ENCODE results near the gene ARFIP2. TPM values are rescaled to one million over a fixed set of nuclear protein-coding genes. Genes with fewer than 3 reads are reported as not detected.

Gene ARFIP2
- total RNA-seq, 1 donor from 2014 or later = 55.2 TPM

DNA sequence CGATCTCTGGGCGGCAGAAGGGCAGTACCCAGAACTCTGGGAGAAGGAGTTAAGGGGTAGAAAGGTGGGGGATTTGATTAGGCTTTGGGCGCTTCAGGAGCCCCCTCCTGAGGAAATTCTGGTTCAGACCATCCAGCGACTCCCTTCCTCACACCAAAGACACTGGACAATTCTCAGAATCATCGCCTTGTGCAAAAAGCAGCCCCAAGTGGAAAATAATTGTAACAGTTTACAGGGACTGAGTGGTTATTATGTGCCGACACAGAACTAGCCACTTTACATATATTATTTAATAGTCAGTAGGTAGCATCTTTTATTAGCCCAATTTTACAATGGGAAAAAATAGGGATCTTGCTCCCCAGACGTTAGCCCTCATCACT is 6.7 kb downstream of the ARFIP2 start:
- H3K4me3 ChIP-seq (ENCODE audit: low read depth, low read length) = peak overlapping the region; percentile 74
- TF ChIP-seq, protein P1, sequence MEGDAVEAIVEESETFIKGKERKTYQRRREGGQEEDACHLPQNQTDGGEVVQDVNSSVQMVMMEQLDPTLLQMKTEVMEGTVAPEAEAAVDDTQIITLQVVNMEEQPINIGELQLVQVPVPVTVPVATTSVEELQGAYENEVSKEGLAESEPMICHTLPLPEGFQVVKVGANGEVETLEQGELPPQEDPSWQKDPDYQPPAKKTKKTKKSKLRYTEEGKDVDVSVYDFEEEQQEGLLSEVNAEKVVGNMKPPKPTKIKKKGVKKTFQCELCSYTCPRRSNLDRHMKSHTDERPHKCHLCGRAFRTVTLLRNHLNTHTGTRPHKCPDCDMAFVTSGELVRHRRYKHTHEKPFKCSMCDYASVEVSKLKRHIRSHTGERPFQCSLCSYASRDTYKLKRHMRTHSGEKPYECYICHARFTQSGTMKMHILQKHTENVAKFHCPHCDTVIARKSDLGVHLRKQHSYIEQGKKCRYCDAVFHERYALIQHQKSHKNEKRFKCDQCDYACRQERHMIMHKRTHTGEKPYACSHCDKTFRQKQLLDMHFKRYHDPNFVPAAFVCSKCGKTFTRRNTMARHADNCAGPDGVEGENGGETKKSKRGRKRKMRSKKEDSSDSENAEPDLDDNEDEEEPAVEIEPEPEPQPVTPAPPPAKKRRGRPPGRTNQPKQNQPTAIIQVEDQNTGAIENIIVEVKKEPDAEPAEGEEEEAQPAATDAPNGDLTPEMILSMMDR (conservative IDR thresholded peaks at IDR 0.05; ENCODE audit: low read depth, low read length) = no peak
- DNase-seq (ENCODE audit: low read depth) = no peak

DNA sequence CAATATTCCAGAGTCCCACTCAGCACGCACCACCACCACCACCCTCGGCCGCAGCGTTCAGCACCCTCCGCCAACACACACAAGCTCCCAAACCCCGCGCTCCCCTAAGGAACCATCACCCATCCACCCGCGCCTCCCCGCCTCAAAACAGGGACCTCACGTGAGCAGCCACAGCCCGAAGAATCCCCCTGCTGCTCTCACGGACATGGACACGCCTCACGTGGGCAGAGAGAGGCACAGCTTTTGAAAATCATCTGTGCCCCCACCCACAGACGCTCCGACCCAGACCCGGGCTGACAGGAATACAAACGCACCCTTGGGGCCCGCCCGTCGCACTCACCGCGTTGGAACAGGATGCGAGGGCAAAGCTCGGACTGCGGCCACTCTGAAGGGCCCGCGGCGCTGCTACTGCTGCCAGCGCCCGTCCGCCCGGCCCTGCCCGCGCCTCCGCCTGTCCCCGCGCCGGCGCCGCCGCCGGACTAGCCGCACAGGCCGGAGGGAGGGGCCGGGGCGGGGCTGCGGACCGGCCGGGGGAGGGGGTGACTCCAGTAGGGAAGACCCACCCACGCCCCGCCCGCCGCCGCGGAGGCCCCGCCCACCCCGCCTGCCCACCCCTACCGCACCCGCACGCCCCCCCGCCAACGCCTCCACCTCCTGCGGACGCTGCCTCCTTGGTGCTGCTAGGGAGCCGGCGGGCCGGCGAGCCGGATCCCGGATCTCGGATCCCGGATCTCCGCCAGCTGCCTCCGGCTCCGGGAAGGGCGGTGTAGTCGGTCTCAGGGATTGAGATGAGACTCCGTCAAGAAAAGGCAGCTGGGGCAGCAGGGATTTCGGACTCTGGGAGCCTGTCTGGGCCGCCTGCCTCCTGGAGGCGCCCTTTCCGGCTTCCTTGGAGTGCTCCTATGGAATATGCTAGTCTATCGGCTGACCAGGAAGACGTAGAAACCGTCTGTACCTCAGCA is 7.4 kb downstream of the ARFIP2 start, which contains the start of gene TRIM3:
TRIM3 (minus strand) TSS at position 491 of the 962 bp plus-strand sequence. CDS start 8,246 bp downstream, outside the sequence.
- DNase-seq (ENCODE audit: low read depth) = peak; percentile 13
- TF ChIP-seq, protein P1 (conservative IDR thresholded peaks at IDR 0.05; ENCODE audit: low read depth, low read length) = peak; percentile 43
- peak within 1 kb of the TSS; percentile 93 for H3K4me3 ChIP-seq (ENCODE audit: low read depth, low read length)

DNA sequence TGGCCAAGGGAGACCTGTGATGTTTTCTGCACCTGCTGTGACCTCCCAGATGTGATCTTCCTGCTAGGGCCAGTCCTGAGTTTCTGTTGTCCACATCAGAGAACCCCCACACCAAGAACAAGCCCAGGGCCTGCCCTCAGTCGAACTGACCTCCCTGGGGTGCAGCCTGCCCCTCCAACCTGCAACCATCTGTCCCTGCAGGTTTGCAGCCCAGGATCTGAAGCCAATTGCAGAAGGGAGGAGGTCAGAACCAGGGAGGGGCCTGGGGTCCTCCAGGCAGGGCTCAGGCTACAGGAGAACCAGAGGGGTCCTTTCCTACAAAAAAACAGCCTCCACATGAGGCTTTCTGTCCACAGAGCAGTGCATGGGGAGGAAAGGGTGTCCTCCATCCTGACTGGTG is 8.2 kb downstream of the ARFIP2 start:
- H3K4me3 ChIP-seq (ENCODE audit: low read depth, low read length) = peak overlapping the region; percentile 93
- TF ChIP-seq, protein P1 (conservative IDR thresholded peaks at IDR 0.05; ENCODE audit: low read depth, low read length) = no peak

DNA sequence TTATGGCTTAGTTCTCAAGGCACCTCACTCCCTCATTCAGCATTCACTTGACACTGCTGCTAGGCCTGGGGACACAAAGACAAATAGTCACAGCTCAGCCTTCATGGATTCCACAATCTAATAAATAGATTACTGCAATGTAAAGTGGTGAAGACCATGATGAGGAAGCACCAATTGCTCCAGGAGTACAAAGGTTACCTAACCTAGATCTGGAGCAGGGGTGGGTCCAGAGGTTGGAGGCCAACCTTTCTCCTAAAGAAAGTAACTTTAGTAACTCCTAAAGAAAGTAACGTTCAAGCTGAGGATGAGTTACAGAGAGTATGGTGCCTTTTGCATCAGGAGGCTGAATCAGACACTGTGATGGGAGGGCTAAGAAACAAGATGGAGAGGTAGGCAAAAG is 11.5 kb downstream of the ARFIP2 start:
- DNase-seq (ENCODE audit: low read depth) = no peak
- TF ChIP-seq, protein P1 (conservative IDR thresholded peaks at IDR 0.05; ENCODE audit: low read depth, low read length) = no peak
- H3K4me3 ChIP-seq (ENCODE audit: low read depth, low read length) = no peak overlapping the region

More for the DNA sequence above, 8.2 kb downstream of the ARFIP2 start:
- DNase-seq (ENCODE audit: low read depth) = no peak

DNA sequence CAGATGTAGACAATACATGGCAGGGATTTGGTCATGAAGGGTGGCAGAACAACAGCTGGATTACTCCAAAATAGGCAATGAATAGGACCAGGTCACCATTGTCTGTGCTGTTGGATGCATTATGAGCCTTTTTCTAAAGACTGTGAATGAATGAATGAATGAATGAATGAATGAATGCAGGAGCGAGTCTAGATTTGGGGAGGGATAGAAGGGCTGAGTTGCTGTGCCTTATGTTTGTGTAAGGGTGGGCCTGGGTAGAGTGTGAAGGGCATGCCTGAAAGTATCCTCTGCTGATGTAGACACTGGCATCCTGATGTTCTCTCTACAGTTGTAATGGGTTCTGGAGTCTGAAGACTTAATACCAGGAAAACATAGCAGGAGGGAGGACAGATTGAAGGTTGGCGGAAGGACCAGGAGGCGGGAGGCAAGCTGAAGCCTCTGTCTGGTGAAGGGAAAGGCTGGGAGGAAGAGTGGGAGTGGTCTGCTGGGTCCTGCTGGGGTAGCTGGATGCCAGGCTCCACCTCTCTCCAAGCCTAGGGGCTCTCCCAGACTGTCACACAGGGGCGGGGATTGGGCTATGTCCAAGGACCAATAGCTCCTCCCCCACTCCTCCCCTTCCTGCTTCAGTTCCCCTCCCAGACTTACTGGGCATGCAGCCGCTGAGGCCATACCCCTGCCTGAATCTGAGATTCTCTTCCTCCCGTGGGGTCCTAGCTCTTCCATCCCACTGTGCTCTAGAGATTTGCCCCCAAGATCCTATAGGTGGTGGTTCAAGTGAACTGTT is 12.2 kb downstream of the ARFIP2 start:
- peak; percentile 7 for DNase-seq (ENCODE audit: low read depth)
- TF ChIP-seq, protein P1 (conservative IDR thresholded peaks at IDR 0.05; ENCODE audit: low read depth, low read length) = no peak
- H3K4me3 ChIP-seq (ENCODE audit: low read depth, low read length) = no peak overlapping the region

DNA sequence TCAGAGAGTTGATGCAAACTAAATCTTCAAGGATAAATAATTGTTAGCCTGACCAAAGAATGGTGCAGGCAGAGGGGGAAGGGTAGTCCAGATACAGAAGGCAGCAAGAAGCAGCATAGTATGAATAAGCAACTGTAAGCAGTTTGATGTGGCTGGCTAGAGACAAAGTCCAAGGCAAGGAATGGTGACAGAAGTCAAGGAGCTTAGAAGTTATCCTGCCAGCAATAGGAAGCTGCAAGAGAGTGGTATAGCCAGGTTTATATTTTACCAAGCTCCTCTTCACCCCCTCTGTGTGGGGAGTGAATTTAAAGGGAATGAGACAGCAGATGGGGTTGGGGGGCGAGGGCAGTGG is 22.1 kb downstream of the ARFIP2 start:
- TF ChIP-seq, protein P1 (conservative IDR thresholded peaks at IDR 0.05; ENCODE audit: low read depth, low read length) = no peak
- H3K4me3 ChIP-seq (ENCODE audit: low read depth, low read length) = no peak overlapping the region

More for the DNA sequence above, 22.1 kb downstream of the ARFIP2 start:
- no peak for DNase-seq (ENCODE audit: low read depth)
